ENCODE data around the gene RTF1. TPM values are rescaled to one million over a fixed set of nuclear protein-coding genes. Genes with fewer than 3 reads are reported as not detected.
A peak's percentile ranks its signal among the peaks of the same experiment; 100 is the strongest.

The RTF1 gene
- total and polyA plus RNA-seq, 2 experiments from 2014 or later: 39.7 to 89.1 TPM

GRCh38 chr15:41394924-41395323 is 22.0 kb upstream of the RTF1 start:
- Histone ChIP-seq H3K27me3 (no peaks in the 10 kb centered on the region), H3K4me1 (ENCODE audit: low read depth) (no peaks in the 10 kb centered on the region), H3K4me3 (no peak overlapping the region), H3K27ac (no peak overlapping the region), H3K9me3 (ENCODE audit: low read depth) (no peaks in the 10 kb centered on the region), H3K36me3 (peaks cover 16% of the 10 kb centered on the region)
- DNase-seq (ENCODE audit: low read depth in 1 of 2, low spot score in 1 of 2): no peak
- TF ChIP-seq, protein P1, sequence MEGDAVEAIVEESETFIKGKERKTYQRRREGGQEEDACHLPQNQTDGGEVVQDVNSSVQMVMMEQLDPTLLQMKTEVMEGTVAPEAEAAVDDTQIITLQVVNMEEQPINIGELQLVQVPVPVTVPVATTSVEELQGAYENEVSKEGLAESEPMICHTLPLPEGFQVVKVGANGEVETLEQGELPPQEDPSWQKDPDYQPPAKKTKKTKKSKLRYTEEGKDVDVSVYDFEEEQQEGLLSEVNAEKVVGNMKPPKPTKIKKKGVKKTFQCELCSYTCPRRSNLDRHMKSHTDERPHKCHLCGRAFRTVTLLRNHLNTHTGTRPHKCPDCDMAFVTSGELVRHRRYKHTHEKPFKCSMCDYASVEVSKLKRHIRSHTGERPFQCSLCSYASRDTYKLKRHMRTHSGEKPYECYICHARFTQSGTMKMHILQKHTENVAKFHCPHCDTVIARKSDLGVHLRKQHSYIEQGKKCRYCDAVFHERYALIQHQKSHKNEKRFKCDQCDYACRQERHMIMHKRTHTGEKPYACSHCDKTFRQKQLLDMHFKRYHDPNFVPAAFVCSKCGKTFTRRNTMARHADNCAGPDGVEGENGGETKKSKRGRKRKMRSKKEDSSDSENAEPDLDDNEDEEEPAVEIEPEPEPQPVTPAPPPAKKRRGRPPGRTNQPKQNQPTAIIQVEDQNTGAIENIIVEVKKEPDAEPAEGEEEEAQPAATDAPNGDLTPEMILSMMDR (IDR thresholded peaks at IDR 0.05; ENCODE audit: low read depth, low read length): no peak

DNA sequence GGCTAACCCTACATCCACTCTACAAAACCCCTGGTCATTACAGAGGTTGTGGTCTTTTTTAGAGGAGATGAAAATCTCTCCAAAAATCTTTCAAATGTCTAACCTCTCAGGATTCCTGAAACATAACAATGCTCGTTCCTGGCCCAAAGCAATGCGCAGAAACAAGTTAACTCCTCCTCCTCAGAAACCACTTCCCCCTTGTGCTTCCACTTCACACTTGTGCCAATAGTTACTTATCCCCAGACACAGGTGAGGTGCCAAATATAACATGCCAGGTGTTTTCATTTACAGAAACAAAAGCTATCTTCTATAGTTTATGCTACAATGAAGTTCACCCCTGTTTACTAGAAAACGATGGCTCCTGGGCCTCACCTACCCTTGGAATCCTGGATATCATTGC is 20.8 kb upstream of the RTF1 start:
- TF ChIP-seq, protein P1 (IDR thresholded peaks at IDR 0.05; ENCODE audit: low read depth, low read length): no peak
- H3K9me3 ChIP-seq (ENCODE audit: low read depth): no peaks in the 10 kb centered on the region
- no peaks in the 10 kb centered on the region for H3K27me3 ChIP-seq
- no peak for DNase-seq (ENCODE audit: low read depth in 1 of 2, low spot score in 1 of 2)
- H3K36me3 ChIP-seq: peaks cover 16% of the 10 kb centered on the region
- no peak overlapping the region for H3K27ac ChIP-seq
- no peaks in the 10 kb centered on the region for H3K4me1 ChIP-seq (ENCODE audit: low read depth)
- no peak overlapping the region for H3K4me3 ChIP-seq

DNA sequence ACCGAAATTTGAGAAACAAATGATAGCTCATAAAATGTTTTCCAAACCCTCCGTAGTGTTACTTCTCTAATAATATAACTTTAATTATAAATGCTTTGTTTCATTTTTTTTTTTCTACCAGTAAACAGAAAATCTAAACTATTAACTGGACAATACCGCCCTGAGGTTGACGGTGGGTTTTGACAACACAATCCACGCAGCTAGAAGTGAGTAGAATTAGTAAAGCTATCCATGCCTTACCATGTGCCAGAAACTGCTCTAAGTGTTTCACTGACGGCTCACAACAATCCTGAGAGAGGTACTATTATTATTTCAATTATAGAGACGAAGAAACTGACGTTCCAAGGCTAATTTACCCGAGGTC is 15.0 kb upstream of the RTF1 start:
- Histone ChIP-seq H3K27me3 (no peaks in the 10 kb centered on the region), H3K27ac (peak overlapping the region; percentile 81), H3K4me1 (ENCODE audit: low read depth) (no peaks in the 10 kb centered on the region), H3K4me3 (peak overlapping the region; percentile 80), H3K9me3 (ENCODE audit: low read depth) (no peaks in the 10 kb centered on the region), H3K36me3 (no peaks in the 10 kb centered on the region)
- no peak for DNase-seq (ENCODE audit: low read depth in 1 of 2, low spot score in 1 of 2)
- TF ChIP-seq, protein P1 (IDR thresholded peaks at IDR 0.05; ENCODE audit: low read depth, low read length): no peak

GRCh38 chr15:41407341-41407740 is 9.6 kb upstream of the RTF1 start:
- H3K36me3 ChIP-seq: no peaks in the 10 kb centered on the region
- no peaks in the 10 kb centered on the region for H3K27me3 ChIP-seq
- H3K27ac ChIP-seq: no peak overlapping the region
- H3K4me3 ChIP-seq: no peak overlapping the region
- no peaks in the 10 kb centered on the region for H3K9me3 ChIP-seq (ENCODE audit: low read depth)
- no peak for DNase-seq (ENCODE audit: low read depth in 1 of 2, low spot score in 1 of 2)
- TF ChIP-seq, protein P1 (IDR thresholded peaks at IDR 0.05; ENCODE audit: low read depth, low read length): no peak
- no peaks in the 10 kb centered on the region for H3K4me1 ChIP-seq (ENCODE audit: low read depth)

DNA sequence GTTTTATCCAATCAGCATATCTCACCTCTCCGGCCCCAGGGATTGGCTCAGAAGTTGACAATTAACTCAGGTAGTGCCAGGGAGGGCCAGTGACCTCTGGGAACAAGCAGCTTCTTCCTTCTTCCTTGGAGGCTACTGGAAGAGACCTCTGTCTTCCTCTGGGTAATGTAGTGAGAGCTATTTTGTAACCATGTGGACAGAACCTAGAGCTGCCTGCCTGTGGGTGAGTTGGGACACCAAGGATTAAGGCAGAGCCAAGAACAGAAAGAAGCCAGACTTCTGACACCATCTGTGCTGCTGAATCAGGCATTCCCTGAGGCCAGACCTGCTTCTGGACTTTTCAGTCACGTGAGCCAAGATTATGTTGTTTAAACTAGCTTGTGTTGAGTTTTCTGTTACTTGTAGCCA is 8.7 kb upstream of the RTF1 start:
- no peaks in the 10 kb centered on the region for H3K36me3 ChIP-seq
- peak in 1 of 2 donors; percentile 88 for DNase-seq (ENCODE audit: low read depth in 1 of 2, low spot score in 1 of 2)
- H3K27me3 ChIP-seq: no peaks in the 10 kb centered on the region
- no peak overlapping the region for H3K4me3 ChIP-seq
- H3K9me3 ChIP-seq (ENCODE audit: low read depth): no peaks in the 10 kb centered on the region
- TF ChIP-seq, protein P1 (IDR thresholded peaks at IDR 0.05; ENCODE audit: low read depth, low read length): no peak
- no peak overlapping the region for H3K27ac ChIP-seq
- no peaks in the 10 kb centered on the region for H3K4me1 ChIP-seq (ENCODE audit: low read depth)

DNA sequence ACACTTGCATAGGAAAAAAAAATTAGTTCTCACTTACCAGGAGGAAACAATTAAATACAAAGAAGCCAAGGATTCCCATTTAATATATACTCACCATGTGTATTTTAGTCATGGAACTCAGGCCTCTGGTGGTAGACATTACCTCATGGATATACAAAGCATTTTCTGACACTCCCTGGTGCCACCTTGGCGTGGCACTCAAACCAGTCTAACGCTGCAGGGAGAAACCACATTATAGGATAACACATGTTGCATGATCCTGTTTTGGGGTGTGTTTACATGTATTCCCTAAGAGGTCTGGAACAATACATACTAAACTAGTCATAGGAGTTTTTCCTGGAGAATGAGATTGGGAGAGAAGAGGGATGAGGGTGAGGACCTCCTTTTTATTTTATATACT is 5.9 kb upstream of the RTF1 start:
- no peaks in the 10 kb centered on the region for H3K9me3 ChIP-seq (ENCODE audit: low read depth)
- H3K27ac ChIP-seq: no peak overlapping the region
- no peaks in the 10 kb centered on the region for H3K36me3 ChIP-seq
- H3K4me3 ChIP-seq: no peak overlapping the region
- H3K4me1 ChIP-seq (ENCODE audit: low read depth): no peaks in the 10 kb centered on the region
- no peaks in the 10 kb centered on the region for H3K27me3 ChIP-seq
- DNase-seq (ENCODE audit: low read depth in 1 of 2, low spot score in 1 of 2): no peak
- TF ChIP-seq, protein P1 (IDR thresholded peaks at IDR 0.05; ENCODE audit: low read depth, low read length): no peak
